Superior temporal gyrus (tissue), 1 donor: ENCODE results near the gene ENTPD3.
A peak's percentile ranks its signal among the peaks of the same experiment; 100 is the strongest.
"Not testable (repeated sequence)": the region's sequence is repeated elsewhere in the genome, so short reads cannot be mapped to it uniquely, and the experiment has no call there.

Experiments
- DNase-seq: peaks from one replicate; pipeline ENCODE4 v3.0.0-alpha.2; 2016; ENCODE audit errors: extremely low spot score

Gene ENTPD3

DNA sequence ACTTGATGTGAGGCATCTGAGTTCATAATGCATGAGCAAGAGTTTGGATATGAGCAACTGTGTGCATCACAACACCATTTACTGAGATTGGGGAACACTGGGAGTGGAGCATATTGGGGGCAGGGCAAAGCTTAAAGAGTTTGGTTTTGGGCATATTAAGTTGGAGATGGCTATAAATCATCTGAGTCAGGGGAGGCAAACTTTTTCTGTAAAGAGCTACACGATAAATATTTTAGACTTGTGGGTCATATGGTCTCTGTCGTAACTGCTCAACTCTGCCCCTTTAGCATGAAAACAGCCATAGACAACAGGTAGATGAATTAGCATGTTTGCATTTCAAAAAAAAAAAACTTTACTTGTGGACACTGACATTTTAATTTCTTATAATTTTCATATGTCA is 20.0 kb downstream of the ENTPD3 start:
- DNase-seq: no peak

DNA sequence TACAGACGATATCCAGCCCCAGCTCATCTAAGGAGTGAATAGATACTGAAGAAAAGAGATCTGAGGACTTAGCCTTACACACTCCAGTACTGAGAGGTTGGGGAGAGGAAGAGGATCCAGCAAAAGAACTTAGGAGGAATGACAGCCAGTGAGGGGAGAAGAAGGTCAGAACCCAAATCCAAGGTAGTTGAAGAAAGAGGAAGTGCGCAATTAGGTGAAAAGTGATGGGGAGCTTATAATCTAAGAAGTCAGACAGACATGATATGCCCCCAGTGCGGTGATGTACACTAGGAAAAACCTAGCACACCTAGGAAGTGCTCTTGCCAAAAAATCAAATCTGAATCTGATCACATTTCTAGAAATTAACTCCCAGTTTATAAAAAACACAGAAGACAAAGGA is 20.6 kb downstream of the ENTPD3 start:
- no peak for DNase-seq

DNA sequence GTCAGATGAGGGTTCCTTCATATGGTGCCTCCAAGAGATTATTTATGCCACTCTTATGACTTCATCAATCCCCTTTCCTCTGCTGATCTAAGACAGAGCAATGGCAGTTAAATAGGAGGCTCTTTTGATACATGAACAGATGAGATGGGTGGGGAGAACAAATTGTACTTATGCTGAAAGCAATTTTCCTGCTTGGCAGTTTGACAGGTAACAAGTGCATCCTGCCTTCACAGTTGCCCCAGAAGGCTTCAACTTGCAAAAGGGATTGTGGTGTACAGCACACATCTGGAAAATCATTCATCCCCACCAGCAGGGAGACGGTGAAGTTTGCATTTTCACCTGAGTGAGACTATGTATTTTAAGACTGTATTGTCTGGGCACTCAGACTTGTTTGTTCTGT is 27.3 kb downstream of the ENTPD3 start:
- no peak for DNase-seq

DNA sequence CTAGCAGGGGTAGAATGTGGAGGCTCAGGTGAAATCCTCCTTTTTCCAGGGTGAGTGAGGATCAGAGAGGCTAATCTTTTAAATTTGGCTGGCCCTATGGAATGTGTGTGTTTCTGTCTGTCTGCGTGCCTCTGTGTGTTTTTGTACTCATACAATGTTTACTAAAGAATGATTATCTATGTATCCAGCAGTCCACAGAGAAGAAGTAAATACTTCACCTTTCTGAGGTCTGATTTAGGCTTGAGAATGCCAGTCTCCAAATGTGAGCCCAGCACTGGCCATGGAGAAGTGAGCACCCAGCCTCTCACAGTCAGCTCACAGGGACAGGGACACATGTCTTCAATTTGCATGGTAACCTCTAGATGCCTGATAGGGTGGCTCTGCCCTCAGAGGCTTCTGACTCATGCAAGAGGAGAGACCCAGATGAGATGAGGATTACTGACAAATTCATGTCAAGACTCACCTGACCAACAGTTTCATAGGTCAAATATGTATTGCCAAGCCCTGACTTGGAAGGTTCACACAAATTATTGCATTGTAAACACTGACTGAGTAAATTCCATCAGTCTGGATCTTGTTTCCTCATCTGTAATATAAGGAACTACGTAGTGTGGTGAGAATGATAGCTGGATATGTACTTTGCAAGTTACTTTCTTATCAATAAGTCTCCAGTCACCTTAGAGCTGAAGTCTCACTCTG is 31.0 kb downstream of the ENTPD3 start:
- no peak for DNase-seq

DNA sequence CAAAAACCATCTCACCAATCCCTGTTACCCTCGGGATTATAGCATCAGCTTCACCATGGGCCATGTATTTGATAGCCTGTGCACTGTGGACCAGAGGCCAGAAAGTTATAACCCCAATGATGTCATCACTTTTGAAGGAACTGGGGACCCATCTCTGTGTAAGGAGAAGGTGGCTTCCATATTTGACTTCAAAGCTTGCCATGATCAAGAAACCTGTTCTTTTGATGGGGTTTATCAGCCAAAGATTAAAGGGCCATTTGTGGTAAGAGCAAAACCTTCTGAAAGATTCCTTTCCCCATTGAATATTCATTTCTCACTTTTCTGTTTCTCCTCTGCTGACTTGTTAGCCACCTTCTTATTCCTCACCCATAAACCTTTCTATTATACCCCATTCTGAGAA is 35.9 kb downstream of the ENTPD3 start:
- DNase-seq: no peak

DNA sequence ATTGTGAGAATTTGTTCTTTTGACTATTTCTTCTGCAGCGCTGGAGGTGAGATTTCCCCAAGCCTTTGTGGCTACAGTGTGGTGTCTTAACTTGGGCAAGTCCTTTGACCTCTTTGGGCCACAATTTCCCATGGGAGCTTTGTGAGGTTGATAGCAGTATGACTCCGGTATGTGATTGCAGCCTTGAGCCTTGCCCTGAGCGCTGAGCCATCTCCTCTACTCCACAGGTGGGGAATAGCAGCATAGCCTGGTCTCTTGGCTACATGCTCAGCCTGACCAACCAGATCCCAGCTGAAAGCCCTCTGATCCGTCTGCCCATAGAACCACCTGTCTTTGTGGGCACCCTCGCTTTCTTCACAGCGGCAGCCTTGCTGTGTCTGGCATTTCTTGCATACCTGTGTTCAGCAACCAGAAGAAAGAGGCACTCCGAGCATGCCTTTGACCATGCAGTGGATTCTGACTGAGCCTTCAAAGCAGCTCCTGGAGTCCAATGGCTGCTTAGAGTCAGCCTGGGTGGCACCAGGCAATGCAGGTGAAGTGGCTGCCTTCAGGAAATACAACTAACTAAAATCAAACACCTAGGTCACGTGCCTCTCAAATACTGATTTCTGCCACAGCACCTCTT is 40.2 kb downstream of the ENTPD3 start:
- no peak for DNase-seq

DNA sequence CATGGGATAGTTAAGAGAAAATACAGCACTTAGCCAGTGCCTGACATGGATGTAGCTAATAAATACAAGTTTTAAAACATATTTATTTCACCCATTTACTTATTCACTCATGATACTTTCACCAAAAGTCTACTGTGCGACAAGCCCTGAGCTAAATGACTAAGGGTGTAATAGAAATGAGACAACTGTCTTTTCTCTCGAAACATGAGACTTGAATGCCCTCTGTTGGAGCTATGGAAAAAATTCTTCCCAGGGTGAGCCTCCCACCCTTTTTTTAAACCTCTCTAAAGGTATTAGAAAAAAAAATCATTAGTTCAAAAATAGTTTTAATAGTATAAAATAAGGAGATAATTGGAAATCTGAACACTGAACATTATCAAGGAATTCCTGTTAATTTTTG is 45.8 kb downstream of the ENTPD3 start:
- DNase-seq: no peak

DNA sequence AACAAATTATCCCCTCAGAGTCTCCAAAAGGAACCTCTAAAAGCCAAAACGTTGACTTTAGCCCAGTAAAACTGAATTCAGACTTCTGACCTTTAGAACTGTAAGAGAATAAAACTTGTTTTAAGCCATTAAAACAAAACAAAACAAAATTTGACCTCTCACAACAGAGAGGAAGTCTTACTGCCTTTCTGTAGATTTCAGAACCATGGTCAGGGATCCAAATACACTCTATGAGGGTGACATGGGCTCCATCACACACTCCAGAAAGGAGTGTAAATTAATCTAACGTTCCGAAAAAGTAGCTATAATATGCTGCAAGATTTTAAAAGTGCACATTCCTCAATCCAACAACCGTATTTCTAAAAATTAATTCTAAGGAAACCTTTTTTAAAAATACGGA is 50.9 kb downstream of the ENTPD3 start:
- no peak for DNase-seq

DNA sequence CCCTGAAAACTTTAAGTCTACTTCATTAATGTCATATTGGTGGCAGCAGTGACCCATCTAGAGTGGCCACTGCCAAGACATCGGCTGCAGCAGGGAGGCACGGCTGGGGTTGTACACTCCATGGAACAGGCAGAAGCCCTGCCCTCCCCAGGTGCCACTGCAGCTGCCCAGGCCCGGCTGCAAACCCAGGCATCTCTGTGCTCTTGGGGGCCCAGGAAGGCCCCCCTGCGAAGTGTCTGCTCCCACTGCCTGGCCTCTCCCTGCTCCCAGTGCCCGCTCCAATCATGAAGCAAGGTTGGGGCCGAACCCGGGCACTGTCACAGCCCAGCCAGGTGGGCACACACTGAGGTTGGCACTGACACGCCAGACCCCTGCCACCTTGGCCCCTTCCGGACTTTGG is 58.1 kb downstream of the ENTPD3 start:
- no peak for DNase-seq

DNA sequence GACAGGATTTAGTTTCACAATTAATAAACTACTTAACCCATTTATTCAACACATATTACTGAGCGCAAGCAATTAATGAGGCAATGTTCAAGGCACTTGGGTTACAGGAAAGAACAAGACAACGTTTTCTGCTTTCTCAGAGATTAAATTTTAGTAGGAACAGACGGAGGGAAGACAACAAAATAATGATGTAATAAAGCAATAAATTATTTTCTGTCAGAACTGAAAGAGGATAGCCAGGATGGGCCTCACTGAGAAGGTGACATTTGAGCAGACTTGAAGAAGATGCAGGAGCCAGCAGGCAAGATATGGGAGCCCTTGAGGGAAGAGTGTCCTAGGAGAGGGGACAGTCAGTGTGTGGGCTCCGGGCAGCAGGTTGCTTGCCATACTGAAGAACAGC is 58.9 kb downstream of the ENTPD3 start:
- no peak for DNase-seq

DNA sequence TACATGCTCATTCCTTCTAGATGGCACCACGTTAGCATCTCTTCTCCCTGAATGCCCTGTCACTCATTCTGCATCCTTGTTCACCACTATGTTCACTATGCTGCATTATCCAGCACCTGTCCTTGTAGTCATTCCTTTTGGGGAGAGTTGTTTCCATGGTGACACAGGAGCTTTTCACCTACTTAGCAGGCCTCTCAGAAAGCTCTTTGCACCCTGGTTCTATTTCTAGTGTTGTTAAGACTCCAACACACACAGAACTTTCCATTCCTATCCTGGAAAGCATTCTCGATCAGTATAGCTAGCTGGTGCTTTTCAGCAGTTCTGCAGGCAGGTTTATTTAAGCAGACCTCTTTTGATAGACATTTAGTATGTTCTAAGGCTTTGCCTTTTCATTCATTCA is 63.5 kb downstream of the ENTPD3 start:
- DNase-seq: peak; percentile 63

DNA sequence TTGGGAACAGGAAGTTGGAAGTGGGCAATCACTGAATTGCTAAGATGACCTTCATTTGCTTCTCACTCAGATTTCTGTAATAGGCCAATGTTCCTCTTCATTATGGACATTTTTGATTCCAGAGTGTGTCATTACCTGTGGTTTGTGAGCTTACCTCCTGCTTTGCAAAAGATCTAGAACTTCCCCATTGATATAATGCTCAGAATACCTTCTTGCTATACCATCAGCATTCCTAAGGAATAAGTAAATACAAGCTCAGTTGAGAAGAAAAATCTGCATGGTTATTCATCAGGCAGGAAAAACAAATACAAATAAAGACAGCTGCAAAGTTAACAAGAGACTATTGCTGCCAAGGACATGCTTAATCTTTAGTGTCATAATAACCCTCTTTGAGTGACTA is 64.6 kb downstream of the ENTPD3 start:
- no peak for DNase-seq

DNA sequence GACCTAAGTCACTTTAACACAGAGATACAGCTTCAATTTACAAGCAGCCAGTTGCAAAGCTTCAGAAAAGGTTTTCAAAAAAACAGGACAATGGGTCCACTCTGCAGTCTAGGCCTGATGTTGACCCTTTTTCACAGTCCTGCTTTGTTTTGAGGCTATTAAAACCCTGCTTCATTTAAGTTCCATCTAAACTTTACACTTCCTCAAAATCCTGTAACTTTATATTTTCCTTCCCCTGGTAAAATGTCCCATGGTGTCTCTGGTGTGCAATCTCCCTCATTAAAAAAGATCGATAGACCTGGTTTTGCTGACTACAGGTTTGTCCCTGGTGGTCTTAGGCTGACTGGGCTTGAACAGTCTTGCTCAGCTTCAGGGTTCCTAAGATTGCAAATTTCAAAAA is 65.1 kb downstream of the ENTPD3 start:
- no peak for DNase-seq

DNA sequence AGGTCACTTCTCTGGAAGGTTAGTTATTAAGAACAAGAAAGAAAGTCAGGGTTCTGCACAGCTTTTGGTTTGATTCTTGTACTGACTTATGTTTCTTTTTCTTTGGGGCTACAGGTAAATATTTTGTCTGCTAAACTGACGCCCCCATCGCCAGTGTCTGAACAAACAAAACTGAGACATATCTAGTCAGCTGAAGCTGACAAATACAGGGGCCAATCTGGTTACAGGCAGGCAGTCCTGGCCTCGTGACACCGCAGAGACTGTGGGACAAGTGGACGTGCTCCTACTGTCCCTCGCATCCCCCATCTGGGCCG is 65.5 kb downstream of the ENTPD3 start:
- DNase-seq: no peak

DNA sequence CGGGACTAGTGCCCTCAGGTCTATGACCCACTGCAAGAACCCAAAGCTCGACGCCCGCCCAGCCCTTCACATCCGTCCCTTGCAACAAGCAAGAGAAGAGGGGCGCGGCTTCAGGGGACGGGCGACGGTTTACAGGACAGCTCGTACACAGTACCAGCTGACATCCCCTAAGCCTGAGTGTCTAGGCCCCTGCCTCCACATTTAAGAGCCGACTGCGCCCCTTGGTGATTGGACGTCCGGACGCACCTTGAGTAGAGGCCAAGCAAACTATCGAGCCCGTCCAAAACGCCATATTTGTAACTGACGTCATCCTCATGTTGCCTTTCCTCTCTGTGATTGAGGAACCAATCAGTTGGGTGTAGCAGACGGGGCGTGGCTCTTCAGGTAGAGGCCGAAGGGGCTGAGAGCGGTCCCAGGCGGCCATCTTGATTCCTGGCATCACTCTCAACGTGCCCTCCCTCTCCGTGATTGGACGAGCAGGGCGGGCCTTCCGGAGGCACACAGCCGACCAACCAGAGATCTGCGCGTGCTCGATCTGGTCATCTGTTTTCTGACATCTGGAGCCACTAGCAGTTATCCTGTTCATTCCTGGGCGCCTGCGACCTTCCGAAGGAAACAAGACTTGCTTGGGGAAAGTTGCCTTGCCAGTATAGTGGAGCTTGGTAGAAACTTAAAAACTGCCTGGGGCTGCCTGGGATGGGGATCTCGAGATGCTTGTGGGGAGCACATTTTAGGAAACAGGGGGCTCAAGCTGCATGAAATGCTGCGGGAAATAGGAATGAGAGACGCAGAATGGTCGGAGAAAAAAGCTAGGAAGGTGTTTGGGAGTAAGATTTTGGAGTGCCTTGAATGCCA is 66.1 kb downstream of the ENTPD3 start:
- peak; percentile 99 for DNase-seq

DNA sequence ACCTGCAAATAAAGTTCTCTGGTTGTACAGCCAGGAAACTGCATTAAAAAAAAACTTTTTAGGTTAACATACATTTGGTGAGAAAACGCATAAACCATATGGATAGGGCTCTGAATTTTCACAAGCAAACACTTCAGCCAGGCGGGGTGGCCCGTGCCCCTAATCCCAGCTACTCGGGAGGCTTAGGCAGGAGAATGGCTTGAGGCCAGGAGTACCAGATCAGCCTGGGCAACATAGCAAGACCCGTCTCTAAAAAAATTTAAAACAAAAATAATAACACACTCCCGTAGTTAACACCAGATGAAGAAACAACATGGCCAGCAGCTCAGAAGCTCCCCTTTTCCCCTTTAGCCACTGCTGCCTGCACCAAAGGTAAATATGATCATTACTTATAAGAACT is 66.9 kb downstream of the ENTPD3 start:
- no peak for DNase-seq

DNA sequence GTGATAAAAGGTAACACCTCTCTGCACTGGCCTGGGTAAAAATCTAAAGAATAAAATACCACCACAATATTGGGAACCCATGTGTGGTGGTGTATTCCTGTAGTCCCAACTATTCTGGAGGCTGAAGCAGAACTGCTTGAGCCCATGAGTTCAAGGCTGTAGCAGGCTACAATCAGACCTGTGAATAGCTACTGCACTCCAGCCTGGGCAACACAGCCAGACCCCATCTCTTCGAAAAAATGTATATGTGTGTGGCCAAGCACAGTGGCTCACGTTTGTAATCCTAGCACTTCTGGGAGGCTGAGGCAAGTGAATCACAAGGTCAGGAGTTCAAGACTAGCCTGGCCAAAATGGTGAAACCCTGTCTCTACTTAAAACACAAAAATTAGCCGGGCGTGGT is 68.3 kb downstream of the ENTPD3 start:
- no peak for DNase-seq

DNA sequence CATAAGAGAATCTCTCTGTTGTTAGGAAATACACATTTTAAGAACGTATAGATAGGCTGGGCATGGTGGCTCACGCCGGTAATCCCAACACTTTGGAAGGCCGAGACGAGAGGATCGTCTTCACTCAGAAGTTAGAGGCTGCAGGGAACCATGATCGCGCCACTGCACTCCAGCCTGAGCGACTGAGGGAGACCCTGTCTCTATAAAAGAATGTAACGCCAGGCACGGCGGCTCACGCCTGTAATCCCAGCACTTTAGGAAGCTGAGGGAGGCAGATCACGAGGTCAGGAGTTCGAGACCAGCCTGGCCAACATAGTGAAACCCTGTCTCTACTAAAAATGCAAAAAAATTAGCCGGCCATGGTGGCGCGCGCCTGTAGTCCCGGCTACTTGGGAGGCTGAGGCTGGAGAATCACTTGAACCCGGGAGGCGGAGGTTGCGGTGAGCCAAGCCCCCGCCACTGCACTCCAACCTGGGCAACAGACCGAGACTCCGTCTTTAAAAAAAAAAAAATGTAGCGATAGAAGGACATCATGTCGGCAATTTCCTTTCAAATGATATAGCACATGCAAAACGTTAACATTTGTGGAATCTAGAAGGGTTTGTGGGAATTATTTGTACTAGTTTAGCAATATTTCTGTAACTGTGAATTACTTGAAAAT is 69.4 kb downstream of the ENTPD3 start:
- DNase-seq: no peak

DNA sequence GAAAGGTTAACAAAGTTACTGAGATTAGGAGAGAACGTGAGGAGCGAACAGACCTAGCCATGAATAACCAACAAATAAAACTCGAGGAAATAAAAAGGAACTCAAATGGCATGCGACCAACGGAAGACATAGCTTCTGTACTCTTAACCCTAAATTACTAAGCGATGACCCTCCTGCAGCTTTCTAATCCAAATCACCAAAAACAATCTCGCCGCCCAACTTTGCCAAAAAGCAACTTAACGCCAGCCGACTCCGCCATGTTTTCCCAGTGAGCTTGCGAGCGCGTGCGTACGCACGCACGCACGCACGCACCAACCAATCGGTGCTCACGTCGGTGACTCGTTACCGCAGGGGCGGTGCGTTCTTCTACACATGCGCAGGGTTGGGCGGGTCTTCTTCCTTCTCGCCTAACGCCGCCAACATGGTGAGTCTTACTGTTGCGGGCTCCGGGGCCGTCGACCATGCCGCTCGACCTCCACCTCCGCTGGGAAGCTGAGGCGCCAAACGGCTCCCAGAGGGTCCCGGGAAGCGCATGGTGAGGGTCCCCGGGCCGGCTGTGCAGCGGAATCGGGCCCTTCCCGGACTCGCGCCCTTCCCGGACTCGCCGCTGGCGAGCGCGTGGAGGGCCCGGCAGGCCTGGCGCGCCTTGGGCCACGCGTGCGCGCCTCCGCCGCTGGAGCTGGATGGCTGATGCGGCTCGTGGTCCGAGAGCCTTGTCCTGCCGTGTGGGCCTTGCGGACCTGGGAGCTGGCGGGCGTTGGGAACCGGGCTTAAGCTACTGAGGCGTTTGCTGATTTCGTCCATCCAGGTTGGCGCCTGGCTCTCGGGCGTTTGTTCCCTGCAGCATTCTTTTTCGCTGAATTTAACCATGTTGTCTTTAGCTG is 70.2 kb downstream of the ENTPD3 start, which contains the start of gene RPL14:
RPL14 (plus strand) TSS at position 400 of the 884 bp plus-strand sequence; CDS start at position 533, 133 bp downstream.
- DNase-seq: peak; percentile 98

DNA sequence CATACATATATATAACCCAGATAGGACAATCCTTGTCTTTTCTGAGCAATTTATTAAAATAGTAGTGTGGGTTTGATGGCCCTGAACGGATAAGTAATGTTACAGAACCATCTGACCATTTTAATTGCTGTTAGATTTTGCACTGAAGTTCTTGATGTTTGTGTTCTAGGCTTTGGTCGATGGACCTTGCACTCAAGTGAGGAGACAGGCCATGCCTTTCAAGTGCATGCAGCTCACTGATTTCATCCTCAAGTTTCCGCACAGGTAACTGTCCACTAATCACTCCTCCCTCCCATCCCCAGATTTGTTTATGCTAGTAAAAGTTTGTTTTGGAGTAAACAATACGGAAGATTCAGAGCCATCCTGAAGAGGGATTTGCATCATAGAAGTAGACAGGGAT is 71.5 kb downstream of the ENTPD3 start:
- DNase-seq: no peak

DNA sequence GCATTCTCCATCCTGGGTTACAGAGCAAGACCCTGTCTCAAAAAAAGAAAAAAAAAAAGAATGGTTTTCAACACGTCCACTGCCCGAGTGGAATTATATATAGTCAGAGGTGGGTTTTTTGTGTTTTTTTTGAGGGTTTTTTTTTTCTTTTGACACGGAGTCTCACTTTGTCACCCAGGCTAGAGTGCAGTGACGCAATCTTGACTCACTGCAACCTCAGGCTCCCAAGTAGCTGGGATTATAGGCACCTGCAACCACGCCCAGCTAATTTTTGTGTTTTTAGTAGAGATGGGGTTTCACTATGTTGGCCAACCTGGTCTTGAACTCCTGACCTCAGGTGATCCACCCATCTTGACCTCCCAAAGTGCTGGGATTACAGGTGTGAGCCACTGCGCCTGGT is 73.5 kb downstream of the ENTPD3 start:
- not testable (repeated sequence) for DNase-seq
